Keratinocyte (primary cell): Measurements from ENCODE around the gene ACRBP. TPM values are rescaled to one million over a fixed set of nuclear protein-coding genes. Genes with fewer than 3 reads are reported as not detected.

Source experiments
- DNase-seq: peaks from one replicate; pipeline ENCODE4 v3.0.0-alpha.2; 2011; ENCODE audit warnings: low read depth, missing footprints, low spot score
- FAIRE-seq: peaks from 2 replicates; lab custom pipeline; 2011; peaks lifted over from hg19 to GRCh38; lab: Jason Lieb, UNC
- H2AFZ ChIP-seq: 2 replicates; pipeline ENCODE4 v1.6.0; 2012; ENCODE audit warnings: low read length, control low read depth, inconsistent platforms; ENCODE audit not compliant: control insufficient read depth
- H3K27ac ChIP-seq: 2 replicates; pipeline ENCODE4 v1.5.1; 2011; ENCODE audit warnings: low read length; ENCODE audit not compliant: control insufficient read depth, insufficient read depth
- H3K27me3 ChIP-seq: 3 replicates; pipeline ENCODE4 v1.6.0; 2011; ENCODE audit warnings: low read length; ENCODE audit not compliant: control insufficient read depth, insufficient read depth; ENCODE audit errors: extremely low read depth
- H3K36me3 ChIP-seq, 2 experiments: 2 replicates in 1 of 2; 3 replicates in 1 of 2; pipeline ENCODE4 v1.5.1; 2011; ENCODE audit warnings: low read length in 2 of 2, mild to moderate bottlenecking in 1 of 2; ENCODE audit not compliant: control insufficient read depth in 2 of 2, insufficient read depth in 2 of 2; ENCODE audit errors: extremely low read depth in 1 of 2
- H3K4me1 ChIP-seq: 3 replicates; pipeline ENCODE4 v1.5.1; 2011; ENCODE audit warnings: low read length; ENCODE audit not compliant: control insufficient read depth, insufficient read depth; ENCODE audit errors: extremely low read depth
- H3K4me2 ChIP-seq: 3 replicates; pipeline ENCODE4 v1.6.0; 2011; ENCODE audit warnings: low read depth, low read length; ENCODE audit not compliant: control insufficient read depth, insufficient read depth; ENCODE audit errors: extremely low read depth
- H3K4me3 ChIP-seq, 3 experiments: fragments of 200-600 bp in 1 of 3; sonication (generic) in 1 of 3; 2 replicates in 2 of 3; 3 replicates in 1 of 3; pipeline ENCODE4 v1.5.1; 2011 to 2016; ENCODE audit warnings: low read length in 3 of 3, mild to moderate bottlenecking in 3 of 3, control low read depth in 2 of 3, inconsistent platforms in 1 of 3, low read depth in 1 of 3, mixed read lengths in 1 of 3, mixed run types in 1 of 3, moderate library complexity in 1 of 3; ENCODE audit not compliant: control insufficient read depth in 2 of 3, insufficient read depth in 2 of 3; ENCODE audit errors: extremely low read depth in 1 of 3
- H3K79me2 ChIP-seq: 2 replicates; pipeline ENCODE4 v1.6.0; 2012; ENCODE audit warnings: low read length; ENCODE audit not compliant: control insufficient read depth, insufficient read depth
- H3K9ac ChIP-seq: 3 replicates; pipeline ENCODE4 v1.6.0; 2011; ENCODE audit warnings: low read length; ENCODE audit not compliant: control insufficient read depth, insufficient read depth; ENCODE audit errors: extremely low read depth
- H3K9me1 ChIP-seq: 3 replicates; pipeline ENCODE4 v1.6.0; 2011; ENCODE audit warnings: low read length; ENCODE audit not compliant: control insufficient read depth, insufficient read depth; ENCODE audit errors: extremely low read depth
- H3K9me3 ChIP-seq: 2 replicates; pipeline ENCODE4 v1.5.1; 2012; ENCODE audit warnings: low read depth, low read length; ENCODE audit not compliant: control insufficient read depth
- H4K20me1 ChIP-seq: 3 replicates; pipeline ENCODE4 v1.6.0; 2011; ENCODE audit warnings: low read length; ENCODE audit not compliant: control insufficient read depth, insufficient read depth; ENCODE audit errors: extremely low read depth
- EZH2 ChIP-seq: IDR thresholded peaks from one replicate; pipeline ENCODE4 v1.6.1; 2012; ENCODE audit warnings: inconsistent platforms, mild to moderate bottlenecking, low read length, moderate library complexity
- dilution Hi-C: fragments of 300-500 bp; cut with MboI; formaldehyde crosslinking; loops from one replicate; pipeline ENCODE4 v1.7.0; 2020; ENCODE audit warnings: low sequenced_read_pairs; ENCODE audit not compliant: extremely low pct_ligation_motif_present
- polyA plus RNA-seq, 5 experiments: library from polyadenylated mRNA; depleted of rRNA in 3 of 5; stranded (reverse) in 3 of 5; stranded (forward) in 1 of 5; unstranded in 1 of 5; fragments of >200 nt; gene quantifications; 1 replicate in 1 of 5; 2 replicates in 3 of 5; 3 replicates in 1 of 5; pipeline versions ENCODE4 v1.2.1 to v1.2.3, GENCODE V29; 2011 to 2012; ENCODE audit warnings: missing spikeins in 2 of 5, low read depth in 1 of 5, low replicate concordance in 1 of 5
- TF ChIP-seq, protein P1 (sequence below), 3 experiments: IDR thresholded peaks in 1 of 3; conservative IDR thresholded peaks in 1 of 3; optimal IDR thresholded peaks in 1 of 3; 2 replicates in 2 of 3; 3 replicates in 1 of 3; pipeline versions ENCODE3 to v1.5.1; 2011; ENCODE audit warnings: low read length in 3 of 3, mild to moderate bottlenecking in 3 of 3, moderate library complexity in 2 of 3, control low read depth in 1 of 3, inconsistent platforms in 1 of 3; ENCODE audit not compliant: insufficient read depth in 2 of 3; ENCODE audit errors: extremely low read depth in 1 of 3

ACRBP gene
- polyA plus RNA-seq, 1 donor (not counting 4 experiments of a cell fraction or from before 2014, with no cell fraction given), result 0.09 TPM

DNA sequence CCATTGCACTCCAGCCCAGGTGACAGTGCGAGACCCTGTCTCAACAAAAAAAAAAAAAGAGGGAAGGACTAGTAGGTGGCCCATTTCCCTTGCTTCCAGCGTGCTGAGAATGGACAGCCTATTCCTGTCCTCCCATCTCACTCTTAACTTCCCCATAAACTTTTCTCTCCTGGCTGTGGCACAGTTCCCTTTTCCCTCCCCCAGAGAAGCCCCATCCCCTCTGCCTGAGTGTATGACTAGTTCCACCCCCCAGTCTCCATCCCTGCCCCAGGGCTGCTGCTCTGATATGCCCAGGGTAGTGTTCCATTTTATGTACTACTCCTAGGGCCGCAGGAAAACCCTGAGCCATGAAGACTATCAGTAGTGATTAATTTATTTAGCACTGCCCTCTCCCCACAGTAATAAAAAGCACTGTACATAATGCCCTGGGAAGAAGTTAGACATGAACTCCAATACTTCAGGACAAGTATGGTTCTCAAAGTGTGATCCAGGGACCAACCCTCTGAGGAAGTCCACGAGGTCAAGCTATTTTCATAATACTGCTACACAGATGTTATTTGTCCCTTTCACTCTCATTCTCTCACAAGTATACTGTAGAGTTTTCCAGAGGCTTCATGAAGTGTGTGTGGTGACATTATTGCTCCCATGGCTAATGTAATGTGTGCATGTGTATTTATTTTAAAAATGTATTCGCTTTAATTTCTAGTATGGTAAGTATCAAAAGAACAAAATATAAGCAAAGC, 28.6 kb downstream of the ACRBP start:
- no peak for FAIRE-seq
- dilution Hi-C loops, result no loop called here
- H3K9me3 ChIP-seq, result no peaks in the 10 kb centered on the region

GRCh38 chr12:6615802-6616201, 31.4 kb downstream of the ACRBP start:
- H3K36me3 ChIP-seq, result peaks cover 6 to 8% of the 10 kb centered on the region in 2 experiments
- dilution Hi-C loops, result no loop called here

More for the DNA sequence above, 28.6 kb downstream of the ACRBP start:
- Histone ChIP-seq H2AFZ (no peak overlapping the region), H3K27ac (no peak overlapping the region), H3K36me3 (peaks cover 11 to 12% of the 10 kb centered on the region in 2 experiments), H3K4me1 (no peaks in the 10 kb centered on the region), H3K27me3 (no peaks in the 10 kb centered on the region), H3K79me2 (peaks cover 2% of the 10 kb centered on the region), H3K9ac (no peak overlapping the region), H4K20me1 (no peaks in the 10 kb centered on the region), H3K4me3 (no peak overlapping the region), H3K9me1 (no peaks in the 10 kb centered on the region), H3K4me2 (no peak overlapping the region)
- no peak for DNase-seq
- no peak for TF ChIP-seq EZH2
- TF ChIP-seq, protein P1, sequence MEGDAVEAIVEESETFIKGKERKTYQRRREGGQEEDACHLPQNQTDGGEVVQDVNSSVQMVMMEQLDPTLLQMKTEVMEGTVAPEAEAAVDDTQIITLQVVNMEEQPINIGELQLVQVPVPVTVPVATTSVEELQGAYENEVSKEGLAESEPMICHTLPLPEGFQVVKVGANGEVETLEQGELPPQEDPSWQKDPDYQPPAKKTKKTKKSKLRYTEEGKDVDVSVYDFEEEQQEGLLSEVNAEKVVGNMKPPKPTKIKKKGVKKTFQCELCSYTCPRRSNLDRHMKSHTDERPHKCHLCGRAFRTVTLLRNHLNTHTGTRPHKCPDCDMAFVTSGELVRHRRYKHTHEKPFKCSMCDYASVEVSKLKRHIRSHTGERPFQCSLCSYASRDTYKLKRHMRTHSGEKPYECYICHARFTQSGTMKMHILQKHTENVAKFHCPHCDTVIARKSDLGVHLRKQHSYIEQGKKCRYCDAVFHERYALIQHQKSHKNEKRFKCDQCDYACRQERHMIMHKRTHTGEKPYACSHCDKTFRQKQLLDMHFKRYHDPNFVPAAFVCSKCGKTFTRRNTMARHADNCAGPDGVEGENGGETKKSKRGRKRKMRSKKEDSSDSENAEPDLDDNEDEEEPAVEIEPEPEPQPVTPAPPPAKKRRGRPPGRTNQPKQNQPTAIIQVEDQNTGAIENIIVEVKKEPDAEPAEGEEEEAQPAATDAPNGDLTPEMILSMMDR (optimal IDR thresholded peaks at IDR 0.05 in 1 of 3, IDR thresholded peaks at IDR 0.05 in 1 of 3, conservative IDR thresholded peaks at IDR 0.05 in 1 of 3; ENCODE audit: extremely low read depth in 1 of 3, insufficient read depth in 2 of 3, low read length in 3 of 3), result no peak

More at GRCh38 chr12:6615802-6616201, 31.4 kb downstream of the ACRBP start:
- Histone ChIP-seq H2AFZ (no peak overlapping the region), H3K79me2 (no peaks in the 10 kb centered on the region), H3K4me1 (peaks cover 15% of the 10 kb centered on the region), H3K27ac (no peak overlapping the region), H4K20me1 (no peaks in the 10 kb centered on the region), H3K4me3 (no peak overlapping the region), H3K9me3 (no peaks in the 10 kb centered on the region), H3K27me3 (no peaks in the 10 kb centered on the region), H3K9me1 (no peaks in the 10 kb centered on the region), H3K9ac (no peak overlapping the region), H3K4me2 (no peak overlapping the region)
- FAIRE-seq, result no peak
- no peak for DNase-seq
- no peak for TF ChIP-seq EZH2
- TF ChIP-seq, protein P1 (optimal IDR thresholded peaks at IDR 0.05 in 1 of 3, IDR thresholded peaks at IDR 0.05 in 1 of 3, conservative IDR thresholded peaks at IDR 0.05 in 1 of 3; ENCODE audit: extremely low read depth in 1 of 3, insufficient read depth in 2 of 3, low read length in 3 of 3), result no peak
